ENCODE measurements around the gene SAFB. TPM values are rescaled to one million over a fixed set of nuclear protein-coding genes. Genes with fewer than 3 reads are reported as not detected.

The SAFB gene
- total RNA-seq, 4 donors from 2014 or later, result 65.5 to 135 (median 86.4) TPM

- no peak for TF ChIP-seq CTCF (IDR thresholded peaks at IDR 0.05; ENCODE audit: low read depth)
These were observed 32.0 kb downstream of the SAFB start for GRCh38 chr19:5654931-5655330.

- TF ChIP-seq CTCF (IDR thresholded peaks at IDR 0.05; ENCODE audit: low read depth), result no peak
These were observed 32.5 kb downstream of the SAFB start for GRCh38 chr19:5655412-5655811.

- no peak for TF ChIP-seq CTCF (IDR thresholded peaks at IDR 0.05; ENCODE audit: low read depth)
These were observed 38.6 kb downstream of the SAFB start for GRCh38 chr19:5661483-5661882.

GRCh38 chr19:5663904-5664303 is 41.0 kb downstream of the SAFB start:
- TF ChIP-seq CTCF (IDR thresholded peaks at IDR 0.05; ENCODE audit: low read depth), result no peak

GRCh38 chr19:5664515-5664914 is 41.6 kb downstream of the SAFB start:
- TF ChIP-seq CTCF (IDR thresholded peaks at IDR 0.05; ENCODE audit: low read depth), result no peak

- TF ChIP-seq CTCF (IDR thresholded peaks at IDR 0.05; ENCODE audit: low read depth), result no peak
These were observed 43.1 kb downstream of the SAFB start for GRCh38 chr19:5665781-5666513.

- no peak for TF ChIP-seq CTCF (IDR thresholded peaks at IDR 0.05; ENCODE audit: low read depth)
These were observed 44.2 kb downstream of the SAFB start for GRCh38 chr19:5666921-5667610.

Data from subcutaneous adipose tissue (tissue), 4 donors.